Activated CD8-positive, alpha-beta T cell treated with anti-CD3 and anti-CD28 coated beads for 36 hours (primary cell): Measurements from ENCODE around the gene GLTP. TPM values are rescaled to one million over a fixed set of nuclear protein-coding genes. Genes with fewer than 3 reads are reported as not detected.

Experiments
- ATAC-seq: fragments of 200-7000 bp; cut with Tn5 transposase; one replicate; pipeline ENCODE4 v1.10.0; 2021; ENCODE audit warnings: mild to moderate bottlenecking, moderate library complexity
- CTCF ChIA-PET: fragments of 350-600 bp; sonication (Branson Sonifier 250); formaldehyde crosslinking; loops from one replicate; lab custom pipeline; 2021; ENCODE audit warnings: antibody characterized with exemption; lab: Charles Lee
- POLR2A ChIA-PET: fragments of 350-600 bp; sonication (Branson Sonifier 250); formaldehyde crosslinking; loops from one replicate; lab custom pipeline; 2021; ENCODE audit warnings: antibody characterized with exemption; lab: Charles Lee
- DNase-seq: peaks from one replicate; pipeline ENCODE4 v3.0.0-alpha.2; 2020
- H3K27ac Mint-ChIP-seq: one replicate; pipeline ENCODE4 v1.8.0; 2021; ENCODE audit warnings: mild to moderate bottlenecking, mixed read lengths
- H3K27me3 Mint-ChIP-seq: one replicate; pipeline ENCODE4 v1.8.0; 2021; ENCODE audit warnings: mixed read lengths
- H3K36me3 Mint-ChIP-seq: one replicate; pipeline ENCODE4 v1.8.0; 2021; ENCODE audit warnings: low read depth, mixed read lengths
- H3K4me1 Mint-ChIP-seq: one replicate; pipeline ENCODE4 v1.8.0; 2021; ENCODE audit warnings: low read depth, mixed read lengths
- H3K4me3 Mint-ChIP-seq: one replicate; pipeline ENCODE4 v1.8.0; 2021; ENCODE audit warnings: mild to moderate bottlenecking, moderate library complexity, mixed read lengths
- H3K9me3 Mint-ChIP-seq: one replicate; pipeline ENCODE4 v1.8.0; 2021; ENCODE audit warnings: mixed read lengths
- CTCF ChIP-seq: fragments of 200-600 bp; IDR thresholded peaks from one replicate; pipeline ENCODE4 v1.8.0; 2022; ENCODE audit warnings: antibody characterized with exemption, mild to moderate bottlenecking
- intact Hi-C: fragments of 100-400 bp; cut with micrococcal nuclease; formaldehyde crosslinking; loops from one replicate; pipeline ENCODE4 v1.10.0; 2022
- total RNA-seq, 2 experiments: library from RNA; stranded (reverse); gene quantifications; one replicate each; pipeline ENCODE4 v1.2.3, GENCODE V29; 2021

Gene GLTP
- total RNA-seq, 2 experiments from 2014 or later: 19.9 to 21.2 TPM

GRCh38 chr12:109844983-109845823, 35.1 kb downstream of the GLTP start:
- POLR2A ChIA-PET: interaction anchor here (0.8 to 1.5 kb wide), 3 partner anchors 10 to 57 kb away, joined by 3 to 5 read pairs (median 4); no protein-coding TSS in a partner anchor
- Mint-ChIP-seq H3K4me3 (peak overlapping the region; percentile 18), H3K9me3 (no peaks in the 10 kb centered on the region), H3K4me1 (peaks cover 6% of the 10 kb centered on the region), H3K36me3 (no peaks in the 10 kb centered on the region), H3K27me3 (no peaks in the 10 kb centered on the region), H3K27ac (no peak overlapping the region)
- CTCF ChIA-PET: interaction anchor here (0.6 to 9.5 kb wide), 61 partner anchors 8 to 418 kb away, joined by 3 to 157 read pairs (median 4); partner anchors contain the start of genes MMAB, MVK and TCHP
- ATAC-seq (peak; percentile 99), DNase-seq (peak; percentile 93)
- intact Hi-C loops: loop anchor here (5.0 kb wide), 1 partner anchor 38 kb away; no protein-coding TSS in a partner anchor
- peak; percentile 100 for TF ChIP-seq CTCF

- TF ChIP-seq CTCF: no peak
- Mint-ChIP-seq H3K4me1 (peaks cover 6% of the 10 kb centered on the region), H3K9me3 (no peaks in the 10 kb centered on the region), H3K4me3 (no peak overlapping the region), H3K27me3 (no peaks in the 10 kb centered on the region), H3K27ac (no peak overlapping the region), H3K36me3 (no peaks in the 10 kb centered on the region)
- ATAC-seq: no peak
- POLR2A ChIA-PET: no interaction called here
- DNase-seq: no peak
- intact Hi-C loops: no loop called here
- CTCF ChIA-PET: interaction anchor here (1.0 to 9.5 kb wide), 10 partner anchors 9 to 324 kb away, joined by 3 to 157 read pairs (median 7); no protein-coding TSS in a partner anchor
Observed at GRCh38 chr12:109844091-109844490, 36.2 kb downstream of the GLTP start.

GRCh38 chr12:109842021-109842420, 38.3 kb downstream of the GLTP start:
- ATAC-seq (no peak), DNase-seq (no peak)
- Mint-ChIP-seq H3K4me3 (no peak overlapping the region), H3K4me1 (peaks cover 6% of the 10 kb centered on the region), H3K36me3 (no peaks in the 10 kb centered on the region), H3K27ac (no peak overlapping the region), H3K27me3 (no peaks in the 10 kb centered on the region), H3K9me3 (no peaks in the 10 kb centered on the region)
- ChIA-PET POLR2A (no interaction called here), CTCF (interaction anchor here (1.0 to 9.5 kb wide), 2 partner anchors 21 to 36 kb away, joined by 4 to 157 read pairs; no protein-coding TSS in a partner anchor)
- TF ChIP-seq CTCF: no peak
- intact Hi-C loops: no loop called here

- ChIA-PET CTCF (interaction anchor here (1.0 to 9.5 kb wide), 5 partner anchors 12 to 244 kb away, joined by 3 to 157 read pairs (median 3); no protein-coding TSS in a partner anchor), POLR2A (no interaction called here)
- intact Hi-C loops: no loop called here
- TF ChIP-seq CTCF: no peak
- H3K36me3 Mint-ChIP-seq: no peaks in the 10 kb centered on the region
- H3K4me3 Mint-ChIP-seq: no peak overlapping the region
- no peak for DNase-seq
- no peak for ATAC-seq
- H3K4me1 Mint-ChIP-seq: peaks cover 6% of the 10 kb centered on the region
- H3K27ac Mint-ChIP-seq: no peak overlapping the region
- H3K9me3 Mint-ChIP-seq: no peaks in the 10 kb centered on the region
- H3K27me3 Mint-ChIP-seq: no peaks in the 10 kb centered on the region
Observed at GRCh38 chr12:109841356-109841755, 39.0 kb downstream of the GLTP start.
